HTR-8/SVneo (cell line): Measurements from ENCODE around the gene FRMD8.

Experiments used
- DNase-seq: peaks from one replicate; pipeline ENCODE4 v3.0.0; 2011; ENCODE audit warnings: low spot score, mixed read lengths; ENCODE audit not compliant: insufficient read length
- FAIRE-seq: peaks from 2 replicates; lab custom pipeline; 2011; peaks lifted over from hg19 to GRCh38; lab: Jason Lieb, UNC

Gene FRMD8

GRCh38 chr11:65386307-65387140 is at the start of gene FRMD8:
FRMD8 (plus strand) TSS chr11:65386637; CDS start chr11:65387037, 400 bp downstream.
- DNase-seq (peak; percentile 87), FAIRE-seq (no peak)

DNA sequence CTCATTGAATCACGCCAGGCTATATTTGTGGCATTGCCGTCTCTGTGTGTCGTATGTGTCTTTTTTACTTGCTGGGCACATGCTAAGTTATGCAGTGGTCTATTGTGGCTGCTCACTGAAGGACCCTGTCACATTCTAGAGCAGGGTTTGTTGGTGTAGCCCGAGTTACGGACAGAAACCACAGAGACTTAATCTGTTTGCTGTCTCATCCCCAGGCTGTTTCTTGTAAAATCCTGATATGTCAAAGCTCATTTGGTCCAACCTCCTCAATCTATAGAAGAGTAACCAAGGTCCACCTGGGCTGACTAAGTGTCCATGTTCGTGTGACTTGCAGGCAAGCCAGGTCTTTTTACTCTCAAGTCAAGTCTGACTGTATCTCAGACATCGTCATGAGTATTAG is 47.8 kb upstream of the FRMD8 start:
- DNase-seq, result no peak
- no peak for FAIRE-seq

GRCh38 chr11:65340226-65340625 is 46.2 kb upstream of the FRMD8 start:
- DNase-seq (no peak), FAIRE-seq (no peak)

GRCh38 chr11:65341856-65342255 is 44.6 kb upstream of the FRMD8 start:
- DNase-seq (no peak), FAIRE-seq (no peak)

DNA sequence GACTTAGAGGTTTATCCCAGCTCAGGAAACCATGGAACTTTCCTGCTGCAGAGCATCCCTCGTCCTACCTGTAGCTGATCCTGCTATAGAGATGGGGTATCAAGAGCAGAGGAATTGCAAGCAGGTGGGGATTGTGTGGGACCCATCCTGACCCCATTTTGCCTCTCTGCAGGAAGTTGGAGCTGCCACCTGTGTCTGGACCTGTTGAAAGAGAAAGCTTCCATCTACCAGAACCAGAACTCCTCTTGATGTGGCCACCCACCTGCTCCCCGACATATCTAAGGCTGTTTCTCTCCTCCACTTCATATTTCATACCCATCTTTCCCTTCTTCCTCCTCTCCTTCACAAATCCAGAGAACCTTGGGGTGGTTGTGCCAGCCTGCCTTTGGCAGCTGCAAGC is 34.9 kb upstream of the FRMD8 start:
- no peak for FAIRE-seq

DNA sequence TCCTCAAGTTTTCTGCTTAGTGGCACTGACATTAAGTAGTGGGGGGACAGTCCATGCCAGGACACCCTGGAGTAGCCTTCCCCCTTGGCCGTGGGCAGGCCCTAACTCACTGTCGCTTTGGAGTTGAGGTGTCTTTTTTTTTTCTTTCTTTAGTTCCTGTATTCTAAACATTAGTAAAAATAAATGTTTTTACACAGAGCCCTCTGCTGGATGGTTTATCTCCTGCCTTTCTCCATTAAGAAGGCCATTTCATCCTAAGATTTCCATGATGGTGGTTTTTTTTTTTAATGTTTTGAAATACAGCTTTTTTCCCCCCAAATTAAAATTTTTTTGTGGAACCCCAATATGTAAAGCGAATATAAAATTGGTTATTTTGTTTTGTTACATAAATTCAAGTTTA is 33.7 kb upstream of the FRMD8 start:
- DNase-seq, result no peak
- FAIRE-seq, result no peak

More for the DNA sequence above, 34.9 kb upstream of the FRMD8 start:
- no peak for DNase-seq

- FAIRE-seq (no peak), DNase-seq (no peak)
These were observed 33.1 kb upstream of the FRMD8 start for GRCh38 chr11:65353376-65353775.

- DNase-seq (no peak), FAIRE-seq (no peak)
These were observed 32.6 kb upstream of the FRMD8 start for GRCh38 chr11:65353900-65354264.

DNA sequence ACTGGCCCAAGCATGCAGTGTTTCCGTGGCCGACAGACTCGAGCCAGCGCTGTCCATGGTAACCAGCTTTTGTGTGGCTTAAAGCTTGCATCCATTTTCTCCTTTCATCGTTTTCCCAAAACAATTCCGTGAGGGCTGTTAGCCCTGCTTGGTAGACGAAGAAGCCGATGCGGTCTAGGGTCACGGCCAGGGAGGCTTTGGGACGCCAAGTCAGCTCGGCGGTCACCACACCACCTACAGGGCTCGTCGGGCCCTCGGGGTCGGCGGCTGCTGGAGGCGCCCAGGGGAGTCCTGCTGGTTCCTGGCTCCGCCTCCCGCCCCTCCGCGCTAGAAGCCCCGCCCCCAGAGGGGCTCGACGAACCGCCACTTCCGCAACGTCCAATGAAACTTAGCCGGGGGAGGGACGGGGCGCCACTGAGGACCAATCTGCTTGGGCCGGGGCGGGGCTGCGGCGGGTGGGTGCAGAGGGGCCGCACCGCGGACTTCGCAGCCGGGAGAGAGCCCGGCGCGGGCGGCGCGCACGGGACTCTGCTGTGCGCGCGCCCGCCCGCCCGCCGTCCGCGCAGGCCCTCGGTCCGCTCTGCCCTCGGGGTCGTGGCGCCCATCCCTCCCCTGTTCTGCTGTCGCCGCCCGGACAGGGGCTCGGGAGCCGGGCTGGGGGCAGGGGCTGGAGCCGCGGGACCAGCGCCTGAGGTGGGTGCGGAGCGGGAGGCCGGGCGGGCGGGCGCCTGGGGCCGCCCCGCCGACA is 32.0 kb upstream of the FRMD8 start, which contains the start of gene TIGD3:
Gene TIGD3 (plus strand): TSS at position 487 of the 748 bp plus-strand sequence. CDS start 1,058 bp downstream, outside the sequence.
- FAIRE-seq, result peak; percentile 71

GRCh38 chr11:65355013-65355775 is 31.2 kb upstream of the FRMD8 start:
- DNase-seq (peak; percentile 31), FAIRE-seq (no peak)

More for the DNA sequence above, 32.0 kb upstream of the FRMD8 start, which contains the start of gene TIGD3:
- DNase-seq, result peak; percentile 98

DNA sequence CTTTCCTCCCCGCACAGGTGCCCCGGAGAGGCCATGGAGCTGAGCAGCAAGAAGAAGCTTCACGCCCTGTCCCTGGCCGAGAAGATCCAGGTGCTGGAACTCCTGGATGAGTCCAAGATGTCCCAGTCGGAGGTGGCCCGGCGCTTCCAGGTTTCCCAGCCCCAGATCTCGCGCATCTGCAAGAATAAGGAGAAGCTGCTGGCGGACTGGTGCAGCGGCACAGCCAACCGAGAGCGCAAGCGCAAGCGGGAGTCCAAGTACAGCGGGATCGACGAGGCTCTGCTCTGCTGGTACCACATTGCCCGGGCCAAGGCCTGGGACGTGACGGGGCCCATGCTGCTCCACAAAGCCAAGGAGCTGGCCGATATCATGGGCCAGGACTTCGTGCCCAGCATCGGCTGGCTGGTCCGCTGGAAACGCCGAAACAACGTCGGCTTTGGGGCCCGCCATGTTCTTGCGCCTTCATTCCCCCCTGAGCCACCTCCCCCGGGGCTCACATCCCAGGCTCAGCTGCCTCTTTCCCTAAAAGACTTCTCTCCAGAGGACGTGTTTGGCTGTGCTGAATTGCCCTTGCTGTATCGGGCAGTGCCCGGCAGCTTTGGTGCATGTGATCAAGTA is 30.6 kb upstream of the FRMD8 start:
- DNase-seq (no peak), FAIRE-seq (no peak)

GRCh38 chr11:65356394-65356972 is 30.0 kb upstream of the FRMD8 start:
- no peak for FAIRE-seq
- DNase-seq, result no peak

GRCh38 chr11:65357856-65358356 is 28.5 kb upstream of the FRMD8 start:
- DNase-seq, result no peak
- FAIRE-seq, result no peak

- DNase-seq (no peak), FAIRE-seq (no peak)
These were observed 24.0 kb upstream of the FRMD8 start for GRCh38 chr11:65362320-65362931.

DNA sequence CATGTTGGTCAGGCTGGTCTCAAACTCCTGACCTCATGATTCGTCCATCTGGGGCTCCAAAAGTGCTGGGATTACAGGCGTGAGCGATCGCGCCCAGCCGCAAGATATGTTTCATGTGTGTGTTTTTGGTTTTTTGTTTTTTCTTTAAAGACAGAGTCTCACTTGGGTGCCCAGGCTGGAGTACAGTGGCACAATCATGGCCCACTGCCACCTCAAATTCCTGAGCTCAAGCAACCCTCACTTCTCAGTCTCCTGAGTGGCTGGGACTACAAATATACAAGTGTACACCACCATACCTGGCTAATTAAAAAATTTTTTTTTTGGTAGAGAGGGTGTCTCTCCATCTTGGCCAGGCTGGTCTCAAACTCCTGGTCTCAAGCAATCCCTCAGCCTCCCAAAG is 23.5 kb upstream of the FRMD8 start:
- no peak for FAIRE-seq

DNA sequence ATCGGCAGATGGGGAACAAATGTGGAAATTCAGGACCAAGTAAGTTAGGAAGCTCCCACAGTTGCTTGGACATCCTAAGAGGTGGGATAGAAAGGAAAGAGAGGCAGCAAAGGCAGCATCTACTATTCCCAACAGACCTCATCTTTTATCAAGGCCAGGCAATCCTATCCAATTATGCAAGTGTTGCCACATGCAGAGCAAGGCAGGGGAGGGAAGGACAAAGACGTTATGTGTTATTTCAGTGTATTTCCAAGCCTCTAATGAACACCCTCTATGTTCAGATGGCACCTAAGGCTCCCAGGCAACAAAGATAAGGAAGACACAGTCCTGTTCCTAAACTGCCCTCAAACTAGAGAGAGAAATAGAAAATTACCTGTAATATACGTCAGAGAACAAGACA is 22.7 kb upstream of the FRMD8 start:
- FAIRE-seq, result no peak
- no peak for DNase-seq

More for the DNA sequence above, 23.5 kb upstream of the FRMD8 start:
- DNase-seq, result no peak

DNA sequence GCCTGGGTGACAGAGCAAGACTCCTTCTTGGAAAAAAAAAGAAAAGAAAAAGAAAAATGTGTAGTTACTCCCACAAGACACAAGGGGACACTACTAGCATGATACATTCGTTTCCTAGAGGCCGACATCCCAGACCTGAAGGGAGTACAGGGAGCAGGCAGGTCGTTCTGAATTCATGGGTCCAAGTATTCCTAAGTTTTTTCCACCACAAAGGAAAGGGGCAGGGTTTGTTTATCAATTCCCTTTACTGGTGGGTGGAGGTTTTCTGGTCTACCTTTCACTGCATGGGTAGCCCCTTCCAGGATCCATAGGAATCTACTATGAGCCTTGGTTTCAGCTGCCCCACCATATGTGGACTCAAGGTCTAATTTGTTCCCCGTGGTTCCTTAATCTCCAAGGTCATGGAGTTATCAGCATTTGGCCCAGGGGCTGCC is 20.1 kb upstream of the FRMD8 start:
- DNase-seq, result peak; percentile 89
- FAIRE-seq, result no peak

- no peak for DNase-seq
- no peak for FAIRE-seq
These were observed 15.8 kb upstream of the FRMD8 start for GRCh38 chr11:65370659-65371049.
